Smooth muscle cell (in vitro differentiated cells): ENCODE measurements around the gene ZNF385B. TPM values are rescaled to one million over a fixed set of nuclear protein-coding genes. Genes with fewer than 3 reads are reported as not detected.

Source experiments
- DNase-seq: peaks from one replicate; lab custom pipeline; 2025; ENCODE audit not compliant: unreplicated experiment; lab: John Stamatoyannopoulos, UW
- H2AFZ ChIP-seq: fragments of 200-600 bp; sonication (generic); 2 replicates; pipeline ENCODE4 v1.6.0; 2016; ENCODE audit warnings: antibody characterized with exemption, low read depth, mild to moderate bottlenecking
- H3F3A ChIP-seq: fragments of 200-600 bp; sonication (generic); 2 replicates; pipeline ENCODE4 v1.6.0; 2017; ENCODE audit warnings: antibody characterized with exemption, low read depth
- H3K27ac ChIP-seq: fragments of 200-600 bp; sonication (generic); 2 replicates; pipeline ENCODE4 v1.5.1; 2016; ENCODE audit warnings: low read depth, mild to moderate bottlenecking
- H3K27me3 ChIP-seq: fragments of 200-600 bp; sonication (generic); 2 replicates; pipeline ENCODE4 v1.6.1; 2016; ENCODE audit warnings: low read depth, mild to moderate bottlenecking
- H3K36me3 ChIP-seq: fragments of 200-600 bp; sonication (generic); 2 replicates; pipeline ENCODE4 v1.5.1; 2016; ENCODE audit warnings: low read depth
- H3K4me1 ChIP-seq: fragments of 200-600 bp; sonication (generic); 2 replicates; pipeline ENCODE4 v1.5.1; 2016; ENCODE audit warnings: low read depth
- H3K4me2 ChIP-seq: fragments of 200-600 bp; sonication (generic); 2 replicates; pipeline ENCODE4 v1.6.0; 2016; ENCODE audit warnings: mild to moderate bottlenecking
- H3K4me3 ChIP-seq: fragments of 200-600 bp; sonication (generic); 2 replicates; pipeline ENCODE4 v1.5.1; 2016; ENCODE audit warnings: mild to moderate bottlenecking
- H3K79me2 ChIP-seq: fragments of 200-600 bp; sonication (generic); 2 replicates; pipeline ENCODE4 v1.6.0; 2016; ENCODE audit warnings: low read depth, mild to moderate bottlenecking
- H3K9ac ChIP-seq: fragments of 200-600 bp; sonication (generic); 2 replicates; pipeline ENCODE4 v1.6.0; 2016; ENCODE audit warnings: low read depth
- H3K9me3 ChIP-seq: fragments of 200-600 bp; sonication (generic); replicated peaks from 2 replicates; pipeline ENCODE4 v1.5.1; 2016; ENCODE audit warnings: low read depth
- H4K20me1 ChIP-seq: fragments of 200-600 bp; sonication (generic); 2 replicates; pipeline ENCODE4 v1.6.0; 2016; ENCODE audit warnings: low read depth
- CTCF ChIP-seq: fragments of 200-600 bp; sonication (generic); IDR thresholded peaks from 2 replicates; pipeline ENCODE4 v1.5.1; 2017; ENCODE audit warnings: borderline replicate concordance, mild to moderate bottlenecking, antibody characterized with exemption; ENCODE audit not compliant: insufficient read depth, poor library complexity, severe bottlenecking
- WGBS: methylation state at CpG from one replicate; pipeline ENCODE4 v1.1.7; 2016; ENCODE audit warnings: low lambda C conversion rate; 5-methylcytosine and 5-hydroxymethylcytosine counted together
- polyA plus RNA-seq: library from polyadenylated mRNA; unstranded; fragments of >200 nt; fragmentation: Nextera tagmentation; extraction: Ambion mirVana; gene quantifications from 2 replicates; pipeline ENCODE4 v1.2.1, GENCODE V29; 2016
- total RNA-seq: library from RNA; depleted of rRNA; stranded (reverse); fragments of >200 nt; gene quantifications from 2 replicates; pipeline ENCODE4 v1.2.3, GENCODE V29; 2014

Gene ZNF385B
- total and polyA plus RNA-seq, 2 experiments from 2014 or later, result 1.4 to 3.2 TPM

- WGBS, result 89% methylated on average over 1 of the region's 1 CpG
- H3K27me3 ChIP-seq, result no peaks in the 10 kb centered on the region
Measured at GRCh38 chr2:179702912-179703311, 158.5 kb downstream of the ZNF385B start.

GRCh38 chr2:179701524-179702110, 159.8 kb downstream of the ZNF385B start:
- H3K27ac ChIP-seq, result no peak overlapping the region
- no peaks in the 10 kb centered on the region for H4K20me1 ChIP-seq
- no peak overlapping the region for H3K9ac ChIP-seq
- H3K9me3 ChIP-seq, result no peaks in the 10 kb centered on the region
- DNase-seq, result no peak
- no peak overlapping the region for H3K4me3 ChIP-seq
- TF ChIP-seq CTCF, result no peak
- H3K4me2 ChIP-seq, result no peak overlapping the region
- H3K79me2 ChIP-seq, result no peaks in the 10 kb centered on the region
- no peaks in the 10 kb centered on the region for H3K4me1 ChIP-seq
- H3F3A ChIP-seq, result no peaks in the 10 kb centered on the region
- no peaks in the 10 kb centered on the region for H3K27me3 ChIP-seq
- H2AFZ ChIP-seq, result no peak overlapping the region
- 53% methylated on average over 5 of the region's 5 CpGs for WGBS
- no peaks in the 10 kb centered on the region for H3K36me3 ChIP-seq

More at GRCh38 chr2:179702912-179703311, 158.5 kb downstream of the ZNF385B start:
- H4K20me1 ChIP-seq, result no peaks in the 10 kb centered on the region
- no peaks in the 10 kb centered on the region for H3K36me3 ChIP-seq
- no peak overlapping the region for H3K4me3 ChIP-seq
- no peak for TF ChIP-seq CTCF
- H3K79me2 ChIP-seq, result no peaks in the 10 kb centered on the region
- H3K4me1 ChIP-seq, result no peaks in the 10 kb centered on the region
- no peaks in the 10 kb centered on the region for H3F3A ChIP-seq
- H3K9me3 ChIP-seq, result no peaks in the 10 kb centered on the region
- H3K9ac ChIP-seq, result no peak overlapping the region
- DNase-seq, result no peak
- H3K4me2 ChIP-seq, result no peak overlapping the region
- no peak overlapping the region for H3K27ac ChIP-seq
- H2AFZ ChIP-seq, result no peak overlapping the region

GRCh38 chr2:179695486-179695885, 165.9 kb downstream of the ZNF385B start:
- H3K9ac ChIP-seq, result no peak overlapping the region
- TF ChIP-seq CTCF, result no peak
- no peak for DNase-seq
- H3K79me2 ChIP-seq, result no peaks in the 10 kb centered on the region
- H3K27me3 ChIP-seq, result no peaks in the 10 kb centered on the region
- no peaks in the 10 kb centered on the region for H4K20me1 ChIP-seq
- H3K4me3 ChIP-seq, result no peak overlapping the region
- no peak overlapping the region for H3K4me2 ChIP-seq
- no peaks in the 10 kb centered on the region for H3K36me3 ChIP-seq
- no peaks in the 10 kb centered on the region for H3K4me1 ChIP-seq
- no peak overlapping the region for H3K27ac ChIP-seq
- no peaks in the 10 kb centered on the region for H3K9me3 ChIP-seq
- no peaks in the 10 kb centered on the region for H3F3A ChIP-seq
- WGBS, result 100% methylated on average over 1 of the region's 1 CpG
- H2AFZ ChIP-seq, result no peak overlapping the region

GRCh38 chr2:179694963-179695362, 166.4 kb downstream of the ZNF385B start:
- no peaks in the 10 kb centered on the region for H3K9me3 ChIP-seq
- H3K36me3 ChIP-seq, result no peaks in the 10 kb centered on the region
- no peak overlapping the region for H2AFZ ChIP-seq
- H3K79me2 ChIP-seq, result no peaks in the 10 kb centered on the region
- no peak overlapping the region for H3K4me3 ChIP-seq
- no peak for TF ChIP-seq CTCF
- H3K27ac ChIP-seq, result no peak overlapping the region
- H3K4me2 ChIP-seq, result no peak overlapping the region
- H3K9ac ChIP-seq, result no peak overlapping the region
- WGBS, result 100% methylated on average over 1 of the region's 1 CpG
- H3F3A ChIP-seq, result no peaks in the 10 kb centered on the region
- no peaks in the 10 kb centered on the region for H3K27me3 ChIP-seq
- H3K4me1 ChIP-seq, result no peaks in the 10 kb centered on the region
- H4K20me1 ChIP-seq, result no peaks in the 10 kb centered on the region
- DNase-seq, result no peak
